C4-2B (cell line): ENCODE measurements around the gene RASL10B.

Experiments used
- CTCF ChIP-seq: fragments of 450-650 bp; conservative IDR thresholded peaks from 2 replicates; pipeline ENCODE4 v1.5.1; 2017; ENCODE audit warnings: mild to moderate bottlenecking
- ZFX ChIP-seq: fragments of 450-650 bp; IDR thresholded peaks from 2 replicates; pipeline ENCODE4 v1.6.1; 2017

- no peak for TF ChIP-seq CTCF
- no peak for TF ChIP-seq ZFX
These were observed 9.8 kb downstream of the RASL10B start for GRCh38 chr17:35740997-35741931.
